ENCODE data around the gene PEX10. TPM values are rescaled to one million over a fixed set of nuclear protein-coding genes. Genes with fewer than 3 reads are reported as not detected.

PEX10 gene
- total and polyA plus RNA-seq, 2 of the 8 experiments (the other 6 are each of a cell fraction or from before 2014, with no cell fraction given), result 24.3 to 26.9 TPM

DNA sequence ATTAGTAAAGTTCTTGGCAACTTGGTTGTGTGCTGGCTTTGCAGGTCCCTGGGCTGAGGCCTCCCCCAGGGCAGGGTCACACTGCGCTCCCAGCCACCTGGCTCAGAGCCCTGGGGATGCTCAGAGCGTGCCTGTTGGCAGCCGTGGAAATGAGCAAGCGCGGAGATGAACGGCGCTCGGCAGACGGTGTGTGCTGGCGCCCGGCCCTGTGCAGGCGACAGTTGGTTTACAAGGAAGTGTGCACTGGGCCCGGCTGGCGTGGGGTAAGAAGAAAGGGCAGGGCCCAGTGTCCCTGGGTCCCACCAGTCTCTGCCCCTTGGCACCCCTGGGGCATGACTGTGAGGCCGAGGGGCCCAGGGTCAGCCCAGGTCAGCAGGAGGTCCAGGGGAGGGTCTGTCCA is 25.7 kb upstream of the PEX10 start:
- CTCF ChIA-PET (ENCODE audit: partially characterized antibody), result interaction anchor here (0.6 kb wide), 1 partner anchor 877 kb away, joined by 3 read pairs; no protein-coding TSS in a partner anchor
- Histone ChIP-seq H3K9ac (replicated peaks in 1 of 4; ENCODE audit: extremely low read depth in 1 of 4, low read depth in 3 of 4, low read length in 3 of 4) (no peak overlapping the region), H4K8ac (ENCODE audit: extremely low read depth, insufficient read depth, low read length) (no peak overlapping the region), H4K20me1 (replicated peaks in 1 of 2; ENCODE audit: control insufficient read depth in 1 of 2, insufficient read depth in 2 of 2, low read length in 2 of 2) (no peaks in the 10 kb centered on the region), H3K79me2 (ENCODE audit: control insufficient read depth in 1 of 2, insufficient read depth in 2 of 2, low read length in 2 of 2) (no peaks in the 10 kb centered on the region), H2AK5ac (ENCODE audit: low read depth, low read length) (no peak overlapping the region), H2BK15ac (ENCODE audit: low read length) (no peak overlapping the region), H3K36me3 (ENCODE audit: control insufficient read depth in 2 of 4, insufficient read depth in 4 of 4, low read length in 3 of 4) (no peaks in the 10 kb centered on the region), H3K23ac (ENCODE audit: insufficient read length) (no peak overlapping the region), H2BK20ac (ENCODE audit: low read length) (no peak overlapping the region), H2BK12ac (ENCODE audit: low read depth, low read length) (no peak overlapping the region), H2AFZ (ENCODE audit: low read length) (no peak overlapping the region), H3K79me1 (ENCODE audit: low read depth, low read length) (no peaks in the 10 kb centered on the region), H3K4me1 (replicated peaks in 1 of 4; ENCODE audit: control insufficient read depth in 3 of 4, insufficient read depth in 4 of 4, low read length in 3 of 4) (no peaks in the 10 kb centered on the region; a peak in 2 of 7 replicates), H3K56ac (replicated peaks; ENCODE audit: insufficient read length, low read depth, low read length) (no peak overlapping the region), H2BK120ac (replicated peaks; ENCODE audit: low read depth, low read length) (no peak overlapping the region), H3K27ac (ENCODE audit: low read depth, low read length) (no peak overlapping the region), H3K9me3 (ENCODE audit: insufficient read depth in 2 of 2, low read depth in 1 of 2, low read length in 1 of 2) (no peaks in the 10 kb centered on the region), H3K18ac (ENCODE audit: extremely low read depth, low read length) (no peak overlapping the region), H4K5ac (ENCODE audit: insufficient read length, low read depth, low read length) (no peak overlapping the region), H4K91ac (replicated peaks; ENCODE audit: insufficient read length, low read length) (no peak overlapping the region), H2BK5ac (ENCODE audit: low read depth, low read length) (no peak overlapping the region; the same call in 1 of the 2 replicates), H3K23me2 (ENCODE audit: low read depth, low read length) (no peaks in the 10 kb centered on the region), H3K14ac (ENCODE audit: insufficient read length) (no peak overlapping the region), H3K4me2 (ENCODE audit: insufficient read depth in 1 of 2, low read depth in 2 of 2, low read length in 2 of 2) (no peak overlapping the region), H3K27me3 (replicated peaks in 1 of 4; ENCODE audit: control insufficient read depth in 3 of 4, extremely low read depth in 1 of 4, insufficient read depth in 3 of 4, low read length in 3 of 4) (peaks cover 5 to 14% (median 10%) of the 10 kb centered on the region in 4 experiments), H3K4ac (replicated peaks; ENCODE audit: insufficient read length, low read depth, low read length) (no peak overlapping the region), H3K4me3 (ENCODE audit: extremely low read depth in 1 of 4, insufficient read depth in 2 of 4, low read depth in 3 of 4, low read length in 4 of 4) (no peak overlapping the region)
- FAIRE-seq (no peak), DNase-seq (ENCODE audit: low read depth in 1 of 2, low spot score in 2 of 2) (no peak)
- POLR2A ChIA-PET (ENCODE audit: partially characterized antibody), result no interaction called here
- 91% methylated on average over 12 of the region's 15 CpGs; no CpG with 5 or more reads in 1 of the 2 experiments for WGBS, 2 experiments (ENCODE audit: extremely low coverage in 1 of 2, insufficient coverage in 1 of 2, insufficient read length in 1 of 2, insufficient replicate concordance in 2 of 2, low coverage in 1 of 2, low lambda C conversion rate in 2 of 2, missing lambda C conversion rate in 1 of 2)
- TF ChIP-seq ASH2L (IDR thresholded peaks at IDR 0.05; ENCODE audit: low read length) (no peak), KDM4A (IDR thresholded peaks at IDR 0.05; ENCODE audit: low read depth, low read length, severe bottlenecking) (no peak), SIRT6 (IDR thresholded peaks at IDR 0.05; ENCODE audit: low read length) (no peak), TAF7 (optimal IDR thresholded peaks at IDR 0.05; ENCODE audit: borderline replicate concordance, low read depth, low read length) (no peak), RFX5 (IDR thresholded peaks at IDR 0.05; ENCODE audit: borderline replicate concordance, low read depth, low read length) (no peak), POU5F1 (IDR thresholded peaks at IDR 0.05; ENCODE audit: low read depth, low read length) (no peak), RAD21 (IDR thresholded peaks at IDR 0.05 in 1 of 2, conservative IDR thresholded peaks at IDR 0.05 in 1 of 2; ENCODE audit: low read depth in 2 of 2, low read length in 2 of 2) (no peak), CHD1 (IDR thresholded peaks at IDR 0.05; ENCODE audit: low read depth, low read length) (no peak), RBBP5 (IDR thresholded peaks at IDR 0.05; ENCODE audit: borderline replicate concordance, low read depth, low read length) (no peak), CBX5 (IDR thresholded peaks at IDR 0.05; ENCODE audit: low read depth, low read length) (no peak), PHF8 (conservative IDR thresholded peaks at IDR 0.05; ENCODE audit: low read depth, low read length) (no peak), EP300 (IDR thresholded peaks at IDR 0.05; ENCODE audit: borderline replicate concordance in 1 of 2, low read depth in 2 of 2, low read length in 2 of 2) (no peak)
- TF ChIP-seq, protein P1, sequence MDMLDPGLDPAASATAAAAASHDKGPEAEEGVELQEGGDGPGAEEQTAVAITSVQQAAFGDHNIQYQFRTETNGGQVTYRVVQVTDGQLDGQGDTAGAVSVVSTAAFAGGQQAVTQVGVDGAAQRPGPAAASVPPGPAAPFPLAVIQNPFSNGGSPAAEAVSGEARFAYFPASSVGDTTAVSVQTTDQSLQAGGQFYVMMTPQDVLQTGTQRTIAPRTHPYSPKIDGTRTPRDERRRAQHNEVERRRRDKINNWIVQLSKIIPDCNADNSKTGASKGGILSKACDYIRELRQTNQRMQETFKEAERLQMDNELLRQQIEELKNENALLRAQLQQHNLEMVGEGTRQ (IDR thresholded peaks at IDR 0.05; ENCODE audit: low read length), result no peak

Data from H1 (cell line).